ENCODE measurements around the gene MPDZ.

Gene MPDZ

DNA sequence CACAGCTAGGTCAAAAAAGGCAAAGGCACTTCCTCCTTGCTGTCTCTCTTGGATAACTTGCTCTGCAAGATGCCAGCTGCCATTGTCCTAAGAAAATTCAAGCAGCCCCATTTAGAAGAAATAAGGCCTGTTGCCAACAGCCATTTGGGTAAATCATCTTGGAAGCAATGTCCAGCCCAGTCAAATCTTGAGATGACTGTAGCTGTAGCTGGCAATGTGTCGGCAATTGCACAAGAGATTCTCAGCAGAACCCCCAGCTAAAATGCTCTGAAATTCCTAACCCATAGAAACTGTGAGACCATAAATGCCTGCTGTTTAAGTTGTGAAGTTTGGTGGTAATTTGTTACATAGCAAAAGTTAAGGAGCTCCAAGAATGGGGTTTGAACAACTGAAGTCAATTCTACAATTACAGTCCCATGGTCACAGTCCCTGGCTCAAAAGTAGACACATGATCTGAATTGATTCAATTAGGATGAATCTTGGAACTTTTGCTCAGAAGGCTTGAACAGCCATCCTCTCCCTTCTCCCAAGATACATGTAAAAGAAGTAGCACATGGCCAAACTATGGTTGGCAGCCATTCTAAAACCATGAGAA, 151.1 kb downstream of the MPDZ start:
- TF ChIP-seq, protein P1, sequence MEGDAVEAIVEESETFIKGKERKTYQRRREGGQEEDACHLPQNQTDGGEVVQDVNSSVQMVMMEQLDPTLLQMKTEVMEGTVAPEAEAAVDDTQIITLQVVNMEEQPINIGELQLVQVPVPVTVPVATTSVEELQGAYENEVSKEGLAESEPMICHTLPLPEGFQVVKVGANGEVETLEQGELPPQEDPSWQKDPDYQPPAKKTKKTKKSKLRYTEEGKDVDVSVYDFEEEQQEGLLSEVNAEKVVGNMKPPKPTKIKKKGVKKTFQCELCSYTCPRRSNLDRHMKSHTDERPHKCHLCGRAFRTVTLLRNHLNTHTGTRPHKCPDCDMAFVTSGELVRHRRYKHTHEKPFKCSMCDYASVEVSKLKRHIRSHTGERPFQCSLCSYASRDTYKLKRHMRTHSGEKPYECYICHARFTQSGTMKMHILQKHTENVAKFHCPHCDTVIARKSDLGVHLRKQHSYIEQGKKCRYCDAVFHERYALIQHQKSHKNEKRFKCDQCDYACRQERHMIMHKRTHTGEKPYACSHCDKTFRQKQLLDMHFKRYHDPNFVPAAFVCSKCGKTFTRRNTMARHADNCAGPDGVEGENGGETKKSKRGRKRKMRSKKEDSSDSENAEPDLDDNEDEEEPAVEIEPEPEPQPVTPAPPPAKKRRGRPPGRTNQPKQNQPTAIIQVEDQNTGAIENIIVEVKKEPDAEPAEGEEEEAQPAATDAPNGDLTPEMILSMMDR (conservative IDR thresholded peaks at IDR 0.05; ENCODE audit: low read length), result no peak
- H3K4me3 ChIP-seq (ENCODE audit: low read length), result no peak overlapping the region
- DNase-seq (ENCODE audit: low read depth), result peak; percentile 77

- no peak overlapping the region for H3K4me3 ChIP-seq (ENCODE audit: low read length)
- peak; percentile 37 for DNase-seq (ENCODE audit: low read depth)
- TF ChIP-seq, protein P1 (conservative IDR thresholded peaks at IDR 0.05; ENCODE audit: low read length), result no peak
Measured at GRCh38 chr9:13127131-13127530, 152.4 kb downstream of the MPDZ start.

DNA sequence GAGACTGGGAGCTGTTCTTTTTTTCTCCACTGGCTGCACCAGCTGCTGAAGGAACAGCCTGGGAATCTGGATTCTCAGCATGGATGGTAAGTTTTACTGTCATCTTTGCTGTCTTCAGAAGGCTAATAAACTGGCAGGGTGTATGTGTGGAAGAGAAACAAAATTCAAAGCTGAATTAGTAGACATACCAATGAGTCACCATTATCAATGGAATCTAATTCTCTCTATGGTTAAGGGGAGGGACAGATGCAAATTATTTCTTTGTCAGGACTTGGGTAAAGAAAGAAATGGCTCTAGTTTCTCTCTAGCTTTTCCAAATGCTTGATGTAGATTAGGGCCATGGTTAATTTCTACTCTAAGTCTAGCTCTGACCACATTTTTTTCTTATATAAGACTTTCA, 154.2 kb downstream of the MPDZ start:
- TF ChIP-seq, protein P1 (conservative IDR thresholded peaks at IDR 0.05; ENCODE audit: low read length), result no peak
- no peak for DNase-seq (ENCODE audit: low read depth)
- no peak overlapping the region for H3K4me3 ChIP-seq (ENCODE audit: low read length)

GRCh38 chr9:13122756-13123369, 156.6 kb downstream of the MPDZ start:
- no peak for DNase-seq (ENCODE audit: low read depth)
- TF ChIP-seq, protein P1 (conservative IDR thresholded peaks at IDR 0.05; ENCODE audit: low read length), result no peak
- no peak overlapping the region for H3K4me3 ChIP-seq (ENCODE audit: low read length)

DNA sequence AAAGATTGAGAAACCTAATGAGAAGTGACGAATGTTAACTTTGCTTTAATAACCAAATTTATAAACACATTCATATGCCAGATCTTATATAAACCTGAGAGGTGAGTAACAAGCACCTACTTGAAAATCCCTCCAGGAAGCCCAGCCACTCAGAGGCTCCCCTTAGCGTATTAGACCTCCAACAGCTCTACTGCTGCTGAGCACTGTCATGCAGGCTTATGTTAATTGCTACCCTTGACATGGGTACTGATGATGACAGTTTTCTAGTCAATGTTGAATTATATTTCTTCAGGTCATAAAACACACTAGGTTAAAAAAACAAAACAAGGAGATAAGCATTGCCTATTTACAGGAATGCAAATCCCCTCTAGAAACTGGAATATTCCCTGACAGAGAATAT, 161.2 kb downstream of the MPDZ start:
- DNase-seq (ENCODE audit: low read depth), result no peak
- H3K4me3 ChIP-seq (ENCODE audit: low read length), result no peak overlapping the region
- TF ChIP-seq, protein P1 (conservative IDR thresholded peaks at IDR 0.05; ENCODE audit: low read length), result no peak

DNA sequence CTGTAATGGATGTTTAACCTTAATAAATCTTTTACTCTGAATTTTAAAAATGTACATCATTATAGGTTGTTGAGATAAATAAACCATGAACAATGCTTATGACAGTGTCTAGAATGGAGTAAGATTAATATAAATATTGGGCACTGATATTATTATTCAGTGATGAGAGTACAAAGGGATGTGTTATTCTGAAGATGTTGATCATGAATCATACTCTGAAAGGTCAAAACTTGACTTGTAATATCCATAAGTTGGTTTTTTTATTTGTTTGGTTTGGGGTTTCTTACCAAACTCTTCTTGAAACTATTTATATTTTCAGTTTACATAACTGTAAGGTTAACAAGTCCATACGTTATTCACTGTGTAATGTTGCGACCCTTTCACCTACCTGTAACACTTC, 163.2 kb downstream of the MPDZ start:
- TF ChIP-seq, protein P1 (conservative IDR thresholded peaks at IDR 0.05; ENCODE audit: low read length), result no peak
- H3K4me3 ChIP-seq (ENCODE audit: low read length), result no peak overlapping the region
- DNase-seq (ENCODE audit: low read depth), result no peak

DNA sequence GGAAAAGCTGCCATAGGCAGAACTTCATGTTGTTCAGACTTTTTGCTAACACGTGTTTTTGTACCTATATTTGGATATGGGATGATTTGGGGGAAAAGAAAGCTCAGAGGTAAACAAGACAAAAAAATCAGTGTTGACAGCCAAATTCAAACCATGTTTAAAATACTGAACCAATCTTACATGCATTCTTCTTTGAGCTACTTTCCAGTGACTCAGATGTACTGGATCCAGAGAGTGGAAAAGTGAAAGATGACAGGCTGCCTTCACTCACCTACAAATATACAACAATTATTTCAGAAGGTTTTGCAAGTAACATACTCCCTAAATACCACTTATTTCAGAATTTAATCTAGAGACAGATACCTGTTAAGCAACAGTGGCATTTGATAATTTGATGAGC, 165.7 kb downstream of the MPDZ start:
- peak; percentile 45 for DNase-seq (ENCODE audit: low read depth)
- TF ChIP-seq, protein P1 (conservative IDR thresholded peaks at IDR 0.05; ENCODE audit: low read length), result no peak
- no peak overlapping the region for H3K4me3 ChIP-seq (ENCODE audit: low read length)

Data from AG10803 (cell line).